A549 (cell line): Measurements from ENCODE around the gene SLC2A5. TPM values are rescaled to one million over a fixed set of nuclear protein-coding genes. Genes with fewer than 3 reads are reported as not detected.

Source experiments
- ATAC-seq, 2 experiments: fragments of 200-7000 bp in 1 of 2; fragments of >200 bp in 1 of 2; cut with Nextera tagmentation in 1 of 2; cut with Tn5 transposase in 1 of 2; 3 replicates each; pipeline versions ENCODE4 v1.8.0 to v1.9.1; 2018 to 2020; ENCODE audit warnings: mild to moderate bottlenecking in 1 of 2, moderate library complexity in 1 of 2
- CTCF ChIA-PET: fragments of 300-600 bp; sonication (Branson Sonifier 250); formaldehyde crosslinking; extraction: SDS; loops from one replicate; lab custom pipeline; 2021; ENCODE audit warnings: antibody characterized with exemption, inconsistent platforms; lab: Yijun Ruan, JAX
- POLR2A ChIA-PET: fragments of 350-600 bp; formaldehyde crosslinking; extraction: SDS; loops from one replicate; lab custom pipeline; 2021; ENCODE audit warnings: antibody characterized with exemption, inconsistent platforms; lab: Yijun Ruan, JAX
- DNase-seq, 2 experiments: peaks; one replicate each; pipeline versions ENCODE4 v3.0.0 to v3.0.0-alpha.2; 2011 to 2016; ENCODE audit warnings: low read depth in 1 of 2, low spot score in 1 of 2
- FAIRE-seq: peaks from 2 replicates; lab custom pipeline; 2011; peaks lifted over from hg19 to GRCh38; lab: Jason Lieb, UNC
- H3K27ac ChIP-seq, 2 experiments: fragments of >200 bp; sonication (Bioruptor Twin); formaldehyde crosslinking; 3 replicates each; pipeline ENCODE4 v1.5.1; 2016 to 2017
- H3K4me1 ChIP-seq: fragments of >200 bp; sonication (Bioruptor Twin); formaldehyde crosslinking; 3 replicates; pipeline ENCODE4 v1.6.1; 2016
- H3K4me2 ChIP-seq: fragments of >200 bp; sonication (Bioruptor Twin); formaldehyde crosslinking; 3 replicates; pipeline ENCODE4 v1.6.1; 2016
- H3K4me3 ChIP-seq: fragments of >200 bp; sonication (Bioruptor Twin); formaldehyde crosslinking; 3 replicates; pipeline ENCODE4 v1.5.1; 2016
- H3K9me3 ChIP-seq: fragments of >200 bp; sonication (Bioruptor Twin); formaldehyde crosslinking; 3 replicates; pipeline ENCODE4 v1.6.1; 2016
- CBX2 ChIP-seq: fragments of 200-600 bp; sonication (generic); IDR thresholded peaks from 2 replicates; pipeline ENCODE4 v1.6.1; 2016; ENCODE audit warnings: low read depth, mild to moderate bottlenecking, borderline replicate concordance
- CBX8 ChIP-seq: fragments of 200-600 bp; sonication (generic); IDR thresholded peaks from 2 replicates; pipeline ENCODE4 v1.6.1; 2016
- CHD4 ChIP-seq: fragments of 200-600 bp; sonication (generic); IDR thresholded peaks from 2 replicates; pipeline ENCODE4 v1.6.1; 2016; ENCODE audit warnings: antibody characterized with exemption, mild to moderate bottlenecking, borderline replicate concordance
- EHMT2 ChIP-seq: fragments of 200-600 bp; sonication (generic); IDR thresholded peaks from 2 replicates; pipeline ENCODE4 v1.6.1; 2016; ENCODE audit warnings: antibody characterized with exemption, low read depth, mild to moderate bottlenecking, moderate library complexity
- FOSB ChIP-seq: fragments of 250-450 bp; sonication (Bioruptor Pico); IDR thresholded peaks from 2 replicates; pipeline ENCODE4 v1.5.0; 2020; ENCODE audit warnings: mild to moderate bottlenecking, moderate library complexity
- FOSL2 ChIP-seq, 2 experiments: fragments of 450-650 bp in 1 of 2; fragments of >200 bp in 1 of 2; sonication (Bioruptor Twin) in 1 of 2; formaldehyde crosslinking; IDR thresholded peaks; 2 replicates each; pipeline versions ENCODE4 v1.5.0 to v1.6.1; 2016 to 2020; ENCODE audit warnings: mild to moderate bottlenecking in 1 of 2, moderate library complexity in 1 of 2
- HDAC2 ChIP-seq: fragments of 200-600 bp; sonication (generic); IDR thresholded peaks from 2 replicates; pipeline ENCODE4 v1.6.1; 2016
- HEYL ChIP-seq: fragments of 250-450 bp; sonication (Bioruptor Pico); IDR thresholded peaks from 2 replicates; pipeline ENCODE4 v1.8.0; 2021; ENCODE audit warnings: mild to moderate bottlenecking, moderate library complexity
- HOXB13 ChIP-seq: fragments of 250-450 bp; sonication (Bioruptor Pico); IDR thresholded peaks from 2 replicates; pipeline ENCODE4 v1.5.0; 2020; ENCODE audit warnings: low read depth, mild to moderate bottlenecking, moderate library complexity
- JUNB ChIP-seq: fragments of >200 bp; sonication (Bioruptor Twin); formaldehyde crosslinking; IDR thresholded peaks from 2 replicates; pipeline ENCODE4 v1.6.1; 2016
- KDM5A ChIP-seq: fragments of 200-600 bp; sonication (generic); IDR thresholded peaks from 2 replicates; pipeline ENCODE4 v1.6.1; 2016; ENCODE audit warnings: antibody characterized with exemption, mild to moderate bottlenecking
- MAZ ChIP-seq: fragments of 150-350 bp; IDR thresholded peaks from 2 replicates; pipeline ENCODE4 v1.6.1; 2014; ENCODE audit warnings: antibody characterized with exemption, low read depth, low read length, borderline replicate concordance
- RAD21 ChIP-seq, 2 experiments: fragments of >200 bp in 1 of 2; sonication (Bioruptor Twin) in 1 of 2; formaldehyde crosslinking in 1 of 2; IDR thresholded peaks in 1 of 2; conservative IDR thresholded peaks in 1 of 2; 2 replicates in 1 of 2; 3 replicates in 1 of 2; pipeline ENCODE4 v1.6.1; 2012 to 2018; ENCODE audit warnings: inconsistent platforms in 1 of 2
- RARB ChIP-seq: fragments of 250-450 bp; sonication (Bioruptor Pico); IDR thresholded peaks from 2 replicates; pipeline ENCODE4 v1.8.0; 2021; ENCODE audit warnings: mild to moderate bottlenecking, moderate library complexity
- RFX5 ChIP-seq: fragments of 450-650 bp; IDR thresholded peaks from 2 replicates; pipeline ENCODE4 v1.7.1; 2014; ENCODE audit warnings: antibody characterized with exemption, mild to moderate bottlenecking, moderate library complexity
- RNF2 ChIP-seq: fragments of 200-600 bp; sonication (generic); IDR thresholded peaks from 2 replicates; pipeline ENCODE4 v1.6.1; 2016; ENCODE audit warnings: low read depth, mild to moderate bottlenecking, antibody characterized with exemption, moderate library complexity, borderline replicate concordance
- SREBF2 ChIP-seq: fragments of 450-650 bp; IDR thresholded peaks from 2 replicates; pipeline ENCODE4 v1.6.1; 2014; ENCODE audit warnings: mild to moderate bottlenecking, moderate library complexity
- TFCP2L1 ChIP-seq: fragments of 250-450 bp; sonication (Bioruptor Pico); IDR thresholded peaks from 2 replicates; pipeline ENCODE4 v1.5.0; 2021; ENCODE audit warnings: mild to moderate bottlenecking
- ZFP36 ChIP-seq: fragments of 450-650 bp; IDR thresholded peaks from 2 replicates; pipeline ENCODE4 v1.6.1; 2014; ENCODE audit warnings: borderline replicate concordance; ENCODE audit not compliant: partially characterized antibody
- ZNF302 ChIP-seq: fragments of 250-450 bp; sonication (Bioruptor Pico); IDR thresholded peaks from 2 replicates; pipeline ENCODE4 v1.9.0; 2021; ENCODE audit warnings: inconsistent platforms, mild to moderate bottlenecking, moderate library complexity
- WGBS: methylation state at CpG from one replicate; pipeline ENCODE4 v1.1.6; 2017; ENCODE audit errors: missing lambda C conversion rate; 5-methylcytosine and 5-hydroxymethylcytosine counted together
- polyA plus RNA-seq, 4 experiments: library from polyadenylated mRNA; depleted of rRNA in 3 of 4; stranded (reverse); fragments of >200 nt; fragmentation: RNase III in 1 of 4; extraction: RNeasy Plus Mini Kit Qiagen cat#74134 plus additional on column Dnase treatment in 1 of 4; gene quantifications; 2 replicates in 3 of 4; 3 replicates in 1 of 4; pipeline ENCODE4 v1.2.3, GENCODE V29; 2011 to 2017
- TF ChIP-seq, protein P1 (sequence below): fragments of 250-450 bp; sonication (Bioruptor Pico); IDR thresholded peaks from 2 replicates; pipeline ENCODE4 v1.5.0; 2020; ENCODE audit warnings: low read depth, mild to moderate bottlenecking, moderate library complexity
- TF ChIP-seq, protein P2 (sequence below): IDR thresholded peaks from 2 replicates; pipeline ENCODE4 v1.6.1; 2012

SLC2A5 gene
- polyA plus RNA-seq, 2 of the 4 experiments (the other 2 are of a cell fraction), result 0.12 to 0.19 TPM

GRCh38 chr1:9062846-9063245 lies 6.6 kb downstream of the SLC2A5 start:
- POLR2A ChIA-PET, result no interaction called here
- no peak for FAIRE-seq
- Histone ChIP-seq H3K4me1 (0 out of 3 replicates have a peak, but pooled peaks cover 8% of the 10 kb centered on the region), H3K4me3 (no peak overlapping the region), H3K27ac (no peak overlapping the region), H3K4me2 (no peak overlapping the region), H3K9me3 (no peaks in the 10 kb centered on the region)
- 76% methylated on average over 5 of the region's 5 CpGs for WGBS
- no peak for ATAC-seq
- no peak for DNase-seq
- CTCF ChIA-PET, result interaction anchor here (2.1 kb wide), 1 partner anchor 58 kb away, joined by 9 read pairs; no protein-coding TSS in a partner anchor
- no peak for TF ChIP-seq FOSB (CRISPR knock-in tag)
- no peak for TF ChIP-seq SREBF2
- TF ChIP-seq RAD21 (conservative IDR thresholded peaks at IDR 0.05 in 1 of 2, IDR thresholded peaks at IDR 0.05 in 1 of 2), result no peak
- TF ChIP-seq CHD4, result no peak
- TF ChIP-seq ZFP36, result no peak
- no peak for TF ChIP-seq JUNB
- TF ChIP-seq ZNF302 (CRISPR knock-in tag), result no peak

- FAIRE-seq, result no peak
- POLR2A ChIA-PET, result no interaction called here
- no peak for ATAC-seq
- Histone ChIP-seq H3K9me3 (no peaks in the 10 kb centered on the region), H3K4me1 (0 out of 3 replicates have a peak, but pooled peaks cover 8% of the 10 kb centered on the region), H3K27ac (no peak overlapping the region), H3K4me2 (no peak overlapping the region), H3K4me3 (no peak overlapping the region)
- TF ChIP-seq CBX8 (no peak), HEYL (CRISPR knock-in tag) (no peak), RNF2 (no peak), HDAC2 (no peak), RFX5 (no peak), FOSL2 (IDR thresholded peaks at IDR 0.05) (no peak), FOSL2 (CRISPR knock-in tag; IDR thresholded peaks at IDR 0.05) (no peak), RARB (CRISPR knock-in tag) (no peak), MAZ (no peak), HOXB13 (no peak)
- TF ChIP-seq, protein P1, sequence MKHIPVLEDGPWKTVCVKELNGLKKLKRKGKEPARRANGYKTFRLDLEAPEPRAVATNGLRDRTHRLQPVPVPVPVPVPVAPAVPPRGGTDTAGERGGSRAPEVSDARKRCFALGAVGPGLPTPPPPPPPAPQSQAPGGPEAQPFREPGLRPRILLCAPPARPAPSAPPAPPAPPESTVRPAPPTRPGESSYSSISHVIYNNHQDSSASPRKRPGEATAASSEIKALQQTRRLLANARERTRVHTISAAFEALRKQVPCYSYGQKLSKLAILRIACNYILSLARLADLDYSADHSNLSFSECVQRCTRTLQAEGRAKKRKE, result no peak
- TF ChIP-seq, protein P2, sequence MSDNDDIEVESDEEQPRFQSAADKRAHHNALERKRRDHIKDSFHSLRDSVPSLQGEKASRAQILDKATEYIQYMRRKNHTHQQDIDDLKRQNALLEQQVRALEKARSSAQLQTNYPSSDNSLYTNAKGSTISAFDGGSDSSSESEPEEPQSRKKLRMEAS, result no peak
- 47% methylated on average over 7 of the region's 7 CpGs for WGBS
- CTCF ChIA-PET, result interaction anchor here (1.3 to 2.1 kb wide), 2 partner anchors 26 to 57 kb away, joined by 3 to 9 read pairs; no protein-coding TSS in a partner anchor
- no peak for DNase-seq
These were observed 7.4 kb downstream of the SLC2A5 start for GRCh38 chr1:9062021-9062471.

GRCh38 chr1:9061252-9061960 lies 8.0 kb downstream of the SLC2A5 start:
- 0 out of 3 replicates have a peak, but pooled peaks cover 8% of the 10 kb centered on the region for H3K4me1 ChIP-seq
- 65% methylated on average over 6 of the region's 6 CpGs for WGBS
- H3K4me3 ChIP-seq, result no peak overlapping the region
- no peak overlapping the region for H3K4me2 ChIP-seq
- ChIA-PET CTCF (interaction anchor here (0.6 to 2.1 kb wide), 4 partner anchors 26 to 478 kb away, joined by 3 to 9 read pairs (median 3); partner anchors contain the start of gene SLC25A33), POLR2A (no interaction called here)
- H3K27ac ChIP-seq, result no peak overlapping the region
- TF ChIP-seq KDM5A, result no peak
- TF ChIP-seq TFCP2L1 (CRISPR knock-in tag), result no peak
- TF ChIP-seq CBX2, result no peak
- no peak for TF ChIP-seq EHMT2
- no peaks in the 10 kb centered on the region for H3K9me3 ChIP-seq
- FAIRE-seq (no peak), ATAC-seq (no peak), DNase-seq (no peak)
